ENCODE data around the gene RHBG.

RHBG gene

GRCh38 chr1:156386134-156386901 lies 17.3 kb downstream of the RHBG start:
- no peak for DNase-seq (ENCODE audit: low spot score)

GRCh38 chr1:156386949-156387869 lies 18.2 kb downstream of the RHBG start:
- no peak for DNase-seq (ENCODE audit: low spot score)

- DNase-seq (ENCODE audit: low spot score): no peak
These were observed 18.8 kb downstream of the RHBG start for GRCh38 chr1:156387870-156388173.

- DNase-seq (ENCODE audit: low spot score): peak; percentile 88
These were observed 19.4 kb downstream of the RHBG start for GRCh38 chr1:156388174-156389137.

GRCh38 chr1:156389311-156389710 lies 20.3 kb downstream of the RHBG start:
- DNase-seq (ENCODE audit: low spot score): no peak

GRCh38 chr1:156390469-156391365 lies 21.7 kb downstream of the RHBG start:
- no peak for DNase-seq (ENCODE audit: low spot score)

- no peak for DNase-seq (ENCODE audit: low spot score)
These were observed 22.3 kb downstream of the RHBG start for GRCh38 chr1:156391366-156391677.

- DNase-seq (ENCODE audit: low spot score): no peak
These were observed 22.7 kb downstream of the RHBG start for GRCh38 chr1:156391701-156392100.

GRCh38 chr1:156392452-156392853 lies 23.4 kb downstream of the RHBG start:
- no peak for DNase-seq (ENCODE audit: low spot score)

- DNase-seq (ENCODE audit: low spot score): no peak
These were observed 24.1 kb downstream of the RHBG start for GRCh38 chr1:156393095-156393494.

GRCh38 chr1:156394082-156394481 lies 25.1 kb downstream of the RHBG start:
- DNase-seq (ENCODE audit: low spot score): no peak

GRCh38 chr1:156394835-156395461 lies 25.9 kb downstream of the RHBG start:
- no peak for DNase-seq (ENCODE audit: low spot score)

- DNase-seq (ENCODE audit: low spot score): no peak
These were observed 30.5 kb downstream of the RHBG start for GRCh38 chr1:156399355-156400125.

GRCh38 chr1:156400191-156400935 lies 31.4 kb downstream of the RHBG start:
- DNase-seq (ENCODE audit: low spot score): no peak

GRCh38 chr1:156401041-156401574 lies 32.1 kb downstream of the RHBG start:
- DNase-seq (ENCODE audit: low spot score): no peak

- DNase-seq (ENCODE audit: low spot score): no peak
These were observed 32.7 kb downstream of the RHBG start for GRCh38 chr1:156401681-156402081.

- DNase-seq (ENCODE audit: low spot score): no peak
These were observed 33.5 kb downstream of the RHBG start for GRCh38 chr1:156402331-156403020.

- no peak for DNase-seq (ENCODE audit: low spot score)
These were observed 36.7 kb downstream of the RHBG start for GRCh38 chr1:156405670-156406069.
